HepG2 (cell line): ENCODE data around the gene PLCG1. TPM values are rescaled to one million over a fixed set of nuclear protein-coding genes. Genes with fewer than 3 reads are reported as not detected.

Source experiments
- ATAC-seq: fragments of 200-7000 bp; cut with Tn5 transposase; 3 replicates; pipeline ENCODE4 v1.9.1; 2020; ENCODE audit warnings: mild to moderate bottlenecking, moderate library complexity
- BruUV-seq: library from RNA; stranded (reverse); fragments of 400-500 nt; replicated peaks from 2 replicates; lab custom pipeline; 2021; lab: Mats Ljungman, UMichigan
- CTCF ChIA-PET: fragments of 300-600 bp; formaldehyde crosslinking; extraction: SDS; loops from one replicate; lab custom pipeline; 2021; ENCODE audit warnings: low total read pairs, inconsistent platforms, low intra/inter-chr PET ratio; lab: Yijun Ruan, JAX
- POLR2A ChIA-PET: fragments of 350-600 bp; sonication (Branson Sonifier 250); formaldehyde crosslinking; loops from one replicate; lab custom pipeline; 2020; ENCODE audit warnings: antibody characterized with exemption, inconsistent platforms; lab: Yijun Ruan, JAX
- DNase-seq: peaks from one replicate; pipeline ENCODE4 v3.0.0-alpha.2; 2015; ENCODE audit warnings: low spot score
- FAIRE-seq: peaks from 3 replicates; lab custom pipeline; 2011; peaks lifted over from hg19 to GRCh38; lab: Jason Lieb, UNC
- H2AFZ ChIP-seq: one replicate; pipeline ENCODE4 v1.6.1; 2011; ENCODE audit warnings: low read length, inconsistent platforms
- H3K27ac ChIP-seq: fragments of 300-600 bp; 3 replicates; pipeline ENCODE4 v1.8.0; 2011; ENCODE audit warnings: mixed run types, mild to moderate bottlenecking, mixed read lengths, low read length, inconsistent platforms; ENCODE audit not compliant: insufficient read depth; ENCODE audit errors: extremely low read length
- H3K27me3 ChIP-seq, 2 experiments: fragments of 200-600 bp in 1 of 2; 2 replicates in 1 of 2; 3 replicates in 1 of 2; pipeline versions ENCODE4 v1.6.0 to v1.8.0; 2011; ENCODE audit warnings: low read length in 2 of 2, mild to moderate bottlenecking in 2 of 2, moderate library complexity in 2 of 2, inconsistent platforms in 1 of 2; ENCODE audit not compliant: insufficient read depth in 2 of 2, control insufficient read depth in 1 of 2
- H3K36me3 ChIP-seq, 2 experiments: fragments of 200-600 bp in 1 of 2; replicated peaks in 1 of 2; 2 replicates in 1 of 2; 3 replicates in 1 of 2; pipeline versions ENCODE4 v1.5.1 to v1.8.0; 2011; ENCODE audit warnings: low read length in 2 of 2, inconsistent platforms in 1 of 2; ENCODE audit not compliant: insufficient read depth in 2 of 2, control insufficient read depth in 1 of 2
- H3K4me1 ChIP-seq: 2 replicates; pipeline ENCODE4 v1.5.1; 2012; ENCODE audit warnings: low read length, inconsistent platforms; ENCODE audit not compliant: insufficient read depth
- H3K4me2 ChIP-seq: 2 replicates; pipeline ENCODE4 v1.6.0; 2011; ENCODE audit warnings: low read depth, low read length, inconsistent platforms
- H3K4me3 ChIP-seq, 3 experiments: fragments of 200-600 bp in 1 of 3; sonication (generic), shearing (Covaris generic) in 1 of 3; replicated peaks in 1 of 3; 2 replicates each; pipeline ENCODE4 v1.5.1; 2011 to 2016; ENCODE audit warnings: low read length in 3 of 3, inconsistent platforms in 2 of 3, low read depth in 2 of 3, mild to moderate bottlenecking in 2 of 3, control low read depth in 1 of 3, mixed read lengths in 1 of 3; ENCODE audit not compliant: insufficient read depth in 1 of 3
- H3K79me2 ChIP-seq: one replicate; pipeline ENCODE4 v1.6.1; 2011; ENCODE audit warnings: low read length, inconsistent platforms; ENCODE audit not compliant: insufficient read depth
- H3K9ac ChIP-seq: 2 replicates; pipeline ENCODE4 v1.6.0; 2011; ENCODE audit warnings: mild to moderate bottlenecking, low read depth, low read length, inconsistent platforms; ENCODE audit not compliant: insufficient read depth
- H3K9me3 ChIP-seq: 2 replicates; pipeline ENCODE4 v1.5.1; 2012; ENCODE audit warnings: mild to moderate bottlenecking, low read length
- H4K20me1 ChIP-seq: 2 replicates; pipeline ENCODE4 v1.6.0; 2011; ENCODE audit warnings: inconsistent platforms, mild to moderate bottlenecking, low read length, moderate library complexity; ENCODE audit not compliant: insufficient read depth
- AGO1 ChIP-seq: fragments of 200-400 bp; formaldehyde crosslinking; IDR thresholded peaks from 2 replicates; pipeline ENCODE4 v1.6.1; 2017; ENCODE audit warnings: mild to moderate bottlenecking, low read depth, low read length, moderate library complexity; ENCODE audit not compliant: poor library complexity, severe bottlenecking
- ATAD3A ChIP-seq: sonication (generic); formaldehyde crosslinking; IDR thresholded peaks from 2 replicates; pipeline ENCODE4 v1.4.0; 2020; ENCODE audit warnings: missing genetic modification reagents
- ATF4 ChIP-seq, 2 experiments: fragments of 450-650 bp in 1 of 2; sonication (generic) in 1 of 2; formaldehyde crosslinking; IDR thresholded peaks; 2 replicates each; pipeline versions ENCODE4 v1.5.0 to v1.8.0; 2020 to 2022; ENCODE audit warnings: mild to moderate bottlenecking in 1 of 2, missing genetic modification reagents in 1 of 2
- FOXK1 ChIP-seq: sonication (generic); formaldehyde crosslinking; IDR thresholded peaks from 2 replicates; pipeline ENCODE4 v1.4.0; 2020; ENCODE audit warnings: low read depth, missing genetic modification reagents, borderline replicate concordance
- GABPA ChIP-seq, 2 experiments: IDR thresholded peaks; 2 replicates each; pipeline ENCODE4 v1.6.1; 2011 to 2016; ENCODE audit warnings: low read depth in 2 of 2, low read length in 1 of 2, missing biosample characterization in 1 of 2, missing genetic modification characterization in 1 of 2
- HOXA9 ChIP-seq: sonication (generic); formaldehyde crosslinking; IDR thresholded peaks from 2 replicates; pipeline ENCODE4 v1.8.1; 2022; ENCODE audit warnings: missing genetic modification reagents, mild to moderate bottlenecking, moderate library complexity, borderline replicate concordance
- HOXD1 ChIP-seq: sonication (generic); formaldehyde crosslinking; IDR thresholded peaks from 2 replicates; pipeline ENCODE4 v1.5.0; 2020; ENCODE audit warnings: missing genetic modification reagents
- MXI1 ChIP-seq: IDR thresholded peaks from 3 replicates; pipeline ENCODE4 v1.6.1; 2012; ENCODE audit warnings: low read depth, low read length, inconsistent platforms, borderline replicate concordance
- ONECUT2 ChIP-seq: sonication (generic); formaldehyde crosslinking; IDR thresholded peaks from 2 replicates; pipeline ENCODE4 v1.4.0; 2020; ENCODE audit warnings: missing genetic modification reagents
- RXRB ChIP-seq: IDR thresholded peaks from 2 replicates; pipeline ENCODE4 v1.6.1; 2016; ENCODE audit warnings: borderline replicate concordance, missing genetic modification reagents, missing compliant biosample characterization
- TRIM24 ChIP-seq: sonication (generic); formaldehyde crosslinking; IDR thresholded peaks from 2 replicates; pipeline ENCODE4 v1.8.0; 2022; ENCODE audit warnings: mild to moderate bottlenecking, missing genetic modification reagents
- ZBED4 ChIP-seq: sonication (generic); formaldehyde crosslinking; IDR thresholded peaks from 2 replicates; pipeline ENCODE4 v1.4.0; 2020; ENCODE audit warnings: missing genetic modification reagents, borderline replicate concordance
- ZBTB2 ChIP-seq: sonication (generic); formaldehyde crosslinking; IDR thresholded peaks from 2 replicates; pipeline ENCODE4 v1.8.0; 2022; ENCODE audit warnings: low read depth, missing genetic modification reagents
- ZBTB20 ChIP-seq: sonication (generic); formaldehyde crosslinking; IDR thresholded peaks from 2 replicates; pipeline ENCODE4 v1.8.1; 2023; ENCODE audit warnings: missing genetic modification reagents, low read depth, mild to moderate bottlenecking, borderline replicate concordance
- ZNF101 ChIP-seq: sonication (generic); formaldehyde crosslinking; IDR thresholded peaks from 2 replicates; pipeline ENCODE4 v1.4.0; 2020; ENCODE audit warnings: mild to moderate bottlenecking, low read depth, missing genetic modification reagents, borderline replicate concordance
- ZNF383 ChIP-seq: sonication (generic); formaldehyde crosslinking; IDR thresholded peaks from 2 replicates; pipeline ENCODE4 v1.4.0; 2020; ENCODE audit warnings: missing genetic modification reagents, mild to moderate bottlenecking, borderline replicate concordance
- ZNF777 ChIP-seq: sonication (generic); formaldehyde crosslinking; IDR thresholded peaks from 2 replicates; pipeline ENCODE4 v1.4.0; 2020; ENCODE audit warnings: missing genetic modification reagents
- whole genome bisulfite sequencing: methylation state at CpG from one replicate; pipeline ENCODE4 v1.1.6; 2017; ENCODE audit warnings: low lambda C conversion rate; 5-methylcytosine and 5-hydroxymethylcytosine counted together
- in situ Hi-C: cut with HindIII; loops from 2 replicates; pipeline ENCODE4 v1.10.0; 2017; ENCODE audit warnings: low pct_unique_long_range_greater_than_20kb; ENCODE audit not compliant: extremely low pct_ligation_motif_present
- intact Hi-C: fragments of 100-400 bp; cut with micrococcal nuclease; formaldehyde crosslinking; loops from one replicate; pipeline ENCODE4 v1.10.0; 2022; ENCODE audit not compliant: unreplicated experiment
- polyA plus RNA-seq, 8 experiments: library from polyadenylated mRNA; depleted of rRNA in 3 of 8; stranded (reverse) in 7 of 8; unstranded in 1 of 8; fragments of >200 nt; fragmentation: Illumina TruSeq in 4 of 8; extraction: Trizol in 4 of 8; gene quantifications; 2 replicates each; pipeline versions ENCODE4 v1.2.1 to v1.2.3, GENCODE V29; 2011 to 2016; ENCODE audit warnings: low read depth in 4 of 8, missing spikeins in 1 of 8, mixed read lengths in 1 of 8; ENCODE audit not compliant: insufficient read depth in 1 of 8
- total RNA-seq, 5 experiments: library from RNA; depleted of rRNA; stranded (reverse); fragments of >200 nt; fragmentation: Illumina TruSeq; extraction: Trizol; gene quantifications; 2 replicates each; pipeline ENCODE4 v1.2.3, GENCODE V29; 2016; ENCODE audit warnings: low read depth in 1 of 5

Gene PLCG1
- total and polyA plus RNA-seq, 2 of the 13 experiments (the other 11 are each of a cell fraction or from before 2014, with no cell fraction given), result 85.3 to 158 TPM

GRCh38 chr20:41217422-41217821 is 80.1 kb downstream of the PLCG1 start (continued):
- TF ChIP-seq AGO1, result no peak
- no peak for TF ChIP-seq RXRB (CRISPR knock-in tag)
- TF ChIP-seq ZNF101 (CRISPR knock-in tag), result no peak
- no peak for TF ChIP-seq HOXA9 (CRISPR knock-in tag)
- TF ChIP-seq FOXK1, result no peak
- no peak for TF ChIP-seq ZBTB20 (CRISPR knock-in tag)
- TF ChIP-seq, all 625 proteins: peak for 0

GRCh38 chr20:41218466-41218865 is 81.1 kb downstream of the PLCG1 start:
- no peaks in the 10 kb centered on the region for H3K4me1 ChIP-seq
- no peak for ATAC-seq
- 97% methylated on average over 2 of the region's 2 CpGs for WGBS
- H4K20me1 ChIP-seq, result no peaks in the 10 kb centered on the region
- in situ Hi-C loops (no loop called here), intact Hi-C loops (no loop called here)
- H3K9ac ChIP-seq, result no peak overlapping the region
- no peak overlapping the region for H3K27ac ChIP-seq
- H3K27me3 ChIP-seq, result no peaks in the 10 kb centered on the region
- ChIA-PET CTCF (no interaction called here), POLR2A (no interaction called here)
- H3K79me2 ChIP-seq, result no peaks in the 10 kb centered on the region
- H3K4me3 ChIP-seq, result no peak overlapping the region
- BruUV-seq, result no TSS peak
- no peak for DNase-seq
- no peaks in the 10 kb centered on the region for H3K9me3 ChIP-seq
- H3K4me2 ChIP-seq, result no peak overlapping the region
- no peaks in the 10 kb centered on the region for H3K36me3 ChIP-seq
- FAIRE-seq, result no peak
- no peak overlapping the region for H2AFZ ChIP-seq
- TF ChIP-seq ATF4 (CRISPR knock-in tag; IDR thresholded peaks at IDR 0.05) (no peak), GABPA (IDR thresholded peaks at IDR 0.05; ENCODE audit: low read depth, low read length) (no peak), GABPA (CRISPR knock-in tag; IDR thresholded peaks at IDR 0.05; ENCODE audit: low read depth) (no peak), MXI1 (no peak), ZBTB20 (CRISPR knock-in tag) (no peak), ATAD3A (CRISPR knock-in tag) (no peak), ONECUT2 (no peak), ZNF777 (CRISPR knock-in tag) (no peak), HOXD1 (CRISPR knock-in tag) (no peak), ZBED4 (CRISPR knock-in tag) (no peak), ZNF383 (CRISPR knock-in tag) (no peak), TRIM24 (CRISPR knock-in tag) (no peak), ZBTB2 (no peak)
